HG03571 (cell line): ENCODE results near the gene RBM20.
"Not testable (repeated sequence)": the region's sequence is repeated elsewhere in the genome, so short reads cannot be mapped to it uniquely, and the experiment has no call there.

ENCODE experiments used
- ATAC-seq: cut with Tn5 transposase; IDR thresholded peaks from one replicate; pipeline ENCODE4 v1.9.1; 2021; ENCODE audit not compliant: unreplicated experiment

The RBM20 gene

DNA sequence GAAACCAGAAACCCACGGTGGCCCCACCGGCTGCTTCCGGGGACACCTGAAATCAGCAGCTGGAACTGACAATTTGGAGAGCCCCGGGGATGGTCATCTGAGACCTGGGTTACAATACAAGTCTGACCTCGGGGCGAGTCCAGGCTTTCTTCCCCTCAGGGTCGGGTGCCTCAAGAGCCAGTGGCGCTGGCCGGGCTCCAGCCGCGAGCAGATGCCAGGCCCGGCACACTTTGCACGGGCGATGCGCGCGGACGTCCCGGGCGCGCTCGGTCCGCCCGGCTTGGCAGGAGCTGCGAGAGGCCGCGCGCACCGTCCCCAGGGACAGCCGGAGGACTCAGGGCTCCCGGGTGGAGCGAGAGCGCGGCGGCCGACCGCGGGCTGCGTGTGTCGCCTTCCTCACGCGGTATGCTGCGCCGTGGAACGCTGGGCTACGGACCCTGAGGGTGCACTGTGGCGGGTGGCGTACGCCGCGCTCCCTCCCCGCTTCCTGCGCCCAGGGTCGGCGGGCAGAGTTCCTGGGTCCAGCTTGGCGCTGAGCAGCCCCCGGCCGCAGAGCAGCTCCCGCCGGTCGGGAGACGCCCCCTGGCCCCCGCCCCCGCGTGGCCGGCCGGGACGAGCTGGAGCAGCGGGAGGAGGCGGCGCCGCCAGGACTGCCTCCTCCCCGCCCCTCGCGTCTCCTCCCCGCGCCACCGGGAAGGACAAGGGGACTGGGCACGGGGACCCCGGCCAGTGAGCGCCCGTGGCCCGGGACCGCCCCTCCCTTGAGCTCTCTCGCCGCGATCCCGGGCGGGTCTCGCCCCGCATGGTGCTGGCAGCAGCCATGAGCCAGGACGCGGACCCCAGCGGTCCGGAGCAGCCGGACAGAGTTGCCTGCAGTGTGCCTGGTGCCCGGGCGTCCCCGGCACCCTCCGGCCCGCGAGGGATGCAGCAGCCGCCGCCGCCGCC, at the start of gene RBM20:
RBM20 (plus strand) TSS at position 684 of the 945 bp plus-strand sequence; CDS start at position 803, 119 bp downstream.
- no peak for ATAC-seq

DNA sequence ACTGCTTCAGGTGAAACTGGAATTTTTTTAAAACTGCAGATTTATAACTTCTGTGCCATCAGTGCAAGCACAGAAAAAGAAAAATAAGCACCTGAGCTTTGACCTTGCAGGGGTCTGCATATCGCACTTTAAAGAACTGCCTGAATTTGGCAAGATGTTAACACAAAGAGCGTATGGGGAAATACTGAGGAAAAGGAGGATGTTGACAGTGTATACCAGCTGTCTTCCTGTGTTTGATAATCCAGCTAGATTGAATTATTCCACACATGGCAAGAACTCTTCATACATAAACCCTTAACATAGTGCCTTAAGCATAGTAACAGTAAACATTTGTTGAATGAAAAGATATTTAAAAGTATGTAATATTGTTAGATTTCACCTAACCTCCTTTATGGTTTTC, 46.7 kb upstream of the RBM20 start:
- no peak for ATAC-seq

DNA sequence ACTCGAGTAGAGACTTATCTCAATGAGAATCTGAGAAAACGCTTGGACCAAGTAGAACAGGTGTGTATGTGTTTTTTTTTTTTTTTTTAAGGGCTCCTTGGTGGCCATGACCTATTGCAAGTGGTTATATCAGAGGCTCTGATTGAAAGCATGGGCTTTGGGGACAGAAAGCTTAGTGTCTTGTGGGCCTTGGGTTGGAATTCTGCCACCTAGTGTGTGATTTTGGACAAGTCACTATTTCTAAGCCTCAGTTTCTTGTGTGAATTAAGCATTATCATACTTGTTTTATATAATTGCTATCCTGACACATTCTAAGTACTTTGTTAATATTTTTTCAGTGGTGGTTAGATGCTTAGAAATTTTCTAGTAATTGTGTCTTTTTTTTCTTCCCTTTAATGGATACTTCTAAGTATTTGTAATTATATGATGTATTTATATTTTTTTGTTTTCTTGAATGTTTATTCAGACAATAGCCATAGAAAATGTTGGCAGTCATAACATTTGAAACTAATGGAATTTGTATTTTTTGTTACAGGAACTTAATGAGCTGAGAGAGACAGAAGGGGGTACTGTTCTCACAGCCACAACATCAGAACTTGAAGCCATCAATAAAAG, 43.5 kb upstream of the RBM20 start:
- peak; percentile 51 for ATAC-seq

DNA sequence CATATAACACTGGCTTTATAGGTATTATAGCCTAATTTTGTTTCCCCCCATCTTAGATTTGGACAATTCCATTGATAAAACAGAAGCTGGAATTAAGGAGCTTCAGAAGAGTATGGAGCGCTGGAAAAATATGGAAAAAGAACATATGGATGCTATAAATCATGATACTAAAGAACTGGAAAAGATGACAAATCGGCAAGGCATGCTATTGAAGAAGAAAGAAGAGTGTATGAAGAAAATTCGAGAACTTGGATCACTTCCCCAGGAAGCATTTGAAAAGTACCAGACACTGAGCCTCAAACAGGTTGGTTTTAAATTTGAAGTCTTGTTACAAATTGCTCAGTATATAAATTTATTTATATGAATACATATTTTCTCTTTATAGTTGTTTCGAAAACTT, 42.6 kb upstream of the RBM20 start:
- no peak for ATAC-seq

DNA sequence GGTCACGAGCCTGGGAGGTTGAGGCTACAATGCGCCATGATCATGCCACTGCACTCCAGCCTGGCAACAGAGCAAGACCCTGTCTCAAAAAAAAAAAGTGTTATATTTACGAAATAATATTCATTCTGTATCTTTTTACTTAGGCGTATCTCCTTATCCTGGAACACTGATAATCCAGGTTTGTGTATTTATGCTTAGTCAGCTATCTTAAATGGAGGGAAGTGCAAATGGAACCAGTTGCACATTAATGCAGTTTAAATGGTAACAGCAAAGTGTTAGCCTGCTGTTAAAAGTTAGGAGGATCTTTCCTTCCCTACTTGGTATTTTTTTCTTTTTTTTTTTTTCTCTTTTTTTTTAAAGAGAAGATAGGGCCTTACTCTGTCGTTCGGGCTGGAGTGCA, 36.0 kb upstream of the RBM20 start:
- no peak for ATAC-seq

DNA sequence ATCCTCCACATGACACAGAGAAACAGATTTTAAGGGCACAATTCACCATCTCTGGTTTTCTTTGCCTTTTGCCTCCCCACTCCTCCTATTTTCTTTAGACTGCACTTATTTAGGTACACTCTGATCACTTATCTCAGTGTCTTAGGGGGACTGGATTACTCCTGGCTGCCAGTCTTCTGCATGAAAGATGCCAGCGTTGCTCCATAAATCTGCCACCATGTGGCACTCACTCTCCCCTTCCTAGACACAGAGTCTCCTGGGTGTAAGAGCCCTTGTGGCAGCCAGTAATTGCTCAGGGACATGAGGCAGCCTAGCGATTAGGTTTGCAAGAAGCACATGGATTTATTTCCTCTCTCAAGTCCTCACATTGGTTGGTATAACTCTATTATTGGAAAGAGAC, 34.5 kb upstream of the RBM20 start:
- ATAC-seq: no peak

DNA sequence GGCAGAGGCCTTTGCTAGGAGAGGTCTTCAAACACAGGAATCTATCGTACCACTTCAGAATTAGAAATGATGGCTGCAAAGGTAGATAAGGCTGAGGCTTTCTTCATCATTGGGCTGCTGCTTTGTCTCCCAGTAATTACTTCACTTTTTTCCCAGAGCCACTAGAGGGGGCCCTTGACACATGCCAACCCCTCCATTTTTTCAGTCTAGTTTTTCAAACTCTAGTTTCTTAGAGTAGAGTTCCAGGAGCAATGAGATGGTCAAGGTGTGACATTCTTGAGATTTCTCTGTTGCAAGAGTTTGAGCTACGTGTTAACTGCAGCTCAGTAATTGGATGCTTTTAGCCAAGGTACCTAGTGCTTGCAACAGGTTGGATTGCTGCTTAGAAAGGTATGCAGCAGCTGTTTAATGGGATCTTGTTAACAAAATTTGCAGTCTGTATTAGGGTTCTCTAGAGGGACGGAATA, 33.8 kb upstream of the RBM20 start:
- no peak for ATAC-seq

DNA sequence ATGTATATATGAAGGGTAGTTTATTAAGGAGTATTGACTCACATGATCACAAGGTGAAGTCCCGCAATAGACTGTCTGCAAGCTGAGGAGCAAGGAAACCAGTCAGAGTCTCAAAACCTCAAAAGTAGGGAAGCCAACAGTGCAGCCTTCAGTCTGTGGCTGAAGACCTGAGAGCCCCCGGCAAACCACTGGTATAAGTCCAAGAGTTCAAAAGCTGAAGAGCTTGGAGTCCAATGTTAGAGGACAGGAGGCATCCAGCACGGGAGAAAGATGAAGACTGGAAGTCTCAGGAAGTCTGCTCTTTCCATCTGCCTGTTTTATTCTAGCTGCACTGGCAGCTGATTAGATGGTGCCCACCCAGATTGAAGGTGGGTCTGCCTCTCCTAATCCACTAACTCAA, 33.4 kb upstream of the RBM20 start:
- not testable (repeated sequence) for ATAC-seq

DNA sequence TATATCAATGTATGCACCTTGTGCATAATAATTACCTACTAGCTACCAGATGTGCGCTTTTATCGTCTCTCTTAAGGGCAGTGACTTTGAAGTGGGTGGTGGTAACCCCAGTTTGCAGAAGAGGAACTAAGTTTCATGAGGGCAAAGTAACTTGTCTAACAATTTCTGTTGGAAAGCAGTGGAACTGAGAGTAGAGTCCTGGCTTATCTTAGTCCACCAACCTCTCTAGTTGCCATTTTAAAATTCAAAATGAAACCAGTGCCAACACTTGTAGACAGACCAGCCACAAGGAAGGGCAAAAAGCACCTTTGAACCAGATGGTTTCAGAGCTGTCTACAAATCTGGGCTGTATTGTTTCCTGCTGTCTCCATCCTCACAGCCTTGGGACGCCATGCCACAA, 32.0 kb upstream of the RBM20 start:
- ATAC-seq: no peak

DNA sequence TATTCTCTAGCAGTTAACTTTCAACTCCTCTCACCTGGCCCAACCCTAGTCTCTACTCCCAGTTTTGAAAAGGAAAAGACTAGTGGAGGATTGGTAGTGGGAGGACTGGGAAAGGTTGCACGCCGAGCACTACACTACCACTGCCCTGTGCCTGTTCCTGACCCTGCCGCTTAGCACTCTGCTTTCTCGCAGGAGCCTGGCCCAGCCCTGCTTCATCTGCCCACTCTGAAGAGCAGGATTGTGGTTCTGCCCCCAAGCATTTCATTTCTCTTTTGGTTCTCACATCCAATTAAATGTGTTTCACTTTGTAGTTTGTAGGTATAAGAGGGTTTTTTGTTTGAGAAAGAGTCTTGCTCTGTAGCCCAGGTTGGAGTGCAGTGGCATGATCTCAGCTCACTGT, 31.5 kb upstream of the RBM20 start:
- ATAC-seq: no peak

DNA sequence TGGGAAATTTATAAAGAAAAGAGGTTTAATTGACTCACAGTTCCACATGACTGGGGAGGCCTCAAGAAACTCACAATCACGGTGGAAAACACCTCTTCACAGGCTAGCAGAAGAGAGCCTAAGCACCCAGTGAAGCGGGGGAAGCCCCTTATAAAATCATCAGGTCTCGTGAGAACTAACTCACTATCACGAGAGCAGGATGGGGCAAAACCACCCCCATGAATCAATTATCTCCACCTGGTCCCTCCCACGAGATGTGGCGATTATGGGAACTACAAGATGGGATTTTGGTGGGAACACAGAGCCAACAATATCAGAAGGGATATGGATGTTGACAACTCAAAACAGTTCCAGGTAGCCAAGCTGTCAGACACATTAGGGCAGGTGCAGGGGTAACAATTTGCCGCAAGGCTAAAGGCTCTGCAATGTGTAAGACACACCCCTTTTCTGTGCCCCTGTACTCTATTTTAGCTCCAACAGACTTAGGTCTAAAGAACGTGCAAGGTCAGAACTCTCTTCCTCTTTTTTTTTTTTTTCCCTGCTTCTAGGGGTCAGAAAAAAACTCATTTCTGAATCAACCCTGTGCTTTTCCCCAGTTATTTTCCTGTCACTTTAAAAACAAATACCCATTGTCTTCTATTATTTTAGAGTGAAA, 30.7 kb upstream of the RBM20 start:
- no peak for ATAC-seq

DNA sequence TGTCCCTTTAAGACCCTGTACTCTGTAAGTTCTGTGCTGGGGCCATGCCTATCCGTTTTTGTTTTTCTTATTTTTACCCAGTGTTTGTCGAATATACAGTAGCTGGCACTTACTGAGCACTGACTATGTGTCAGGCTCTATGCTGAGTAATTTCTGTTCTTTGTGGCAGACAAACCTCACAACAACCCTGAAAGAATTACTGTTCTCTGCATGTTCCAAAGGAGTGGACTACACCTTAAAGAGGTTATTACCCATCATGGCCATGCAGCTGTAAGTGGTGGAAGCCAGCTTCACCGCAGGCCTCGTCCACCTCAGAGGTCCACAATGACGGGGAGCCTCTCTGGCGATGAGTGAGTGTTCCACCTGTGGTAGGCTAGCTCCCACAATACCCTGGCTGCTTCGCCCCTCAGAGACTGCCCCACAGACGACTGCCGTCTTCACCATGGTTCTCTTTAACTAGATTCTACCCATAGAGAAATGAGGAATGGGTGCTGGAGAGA, 30.1 kb upstream of the RBM20 start:
- no peak for ATAC-seq

DNA sequence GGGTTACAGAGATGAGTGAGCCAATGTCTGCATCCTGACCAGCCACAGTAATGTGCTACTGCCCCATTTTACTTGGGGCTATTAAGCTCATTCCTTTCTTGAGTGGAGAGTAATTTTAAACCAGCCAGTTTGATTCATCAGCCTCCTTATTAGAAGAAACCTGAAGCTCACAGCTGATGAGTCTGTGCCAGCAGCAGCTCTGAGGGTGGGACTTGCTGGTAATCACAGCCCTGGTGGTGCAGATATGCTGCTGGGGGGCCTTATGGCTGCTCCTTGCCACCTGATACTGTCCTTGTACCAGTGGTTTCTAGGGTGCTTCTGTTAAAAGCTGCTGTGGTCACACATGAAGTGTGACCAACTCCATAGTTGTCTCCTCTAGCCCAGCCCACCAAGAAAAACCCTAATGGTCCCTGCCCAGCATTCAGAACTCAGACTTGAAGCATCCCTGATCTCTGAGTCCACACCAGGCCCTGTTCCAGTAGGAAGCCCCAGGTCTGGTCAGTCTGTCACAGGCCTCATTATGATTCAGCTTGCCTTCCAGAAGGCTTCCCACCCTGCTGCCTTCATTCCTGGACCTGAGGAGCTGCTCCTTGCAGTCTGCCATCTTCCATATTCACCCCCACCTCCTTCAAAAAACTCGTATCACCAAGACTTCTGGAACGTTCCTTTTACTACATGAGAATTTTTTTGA, 28.9 kb upstream of the RBM20 start:
- ATAC-seq: no peak

DNA sequence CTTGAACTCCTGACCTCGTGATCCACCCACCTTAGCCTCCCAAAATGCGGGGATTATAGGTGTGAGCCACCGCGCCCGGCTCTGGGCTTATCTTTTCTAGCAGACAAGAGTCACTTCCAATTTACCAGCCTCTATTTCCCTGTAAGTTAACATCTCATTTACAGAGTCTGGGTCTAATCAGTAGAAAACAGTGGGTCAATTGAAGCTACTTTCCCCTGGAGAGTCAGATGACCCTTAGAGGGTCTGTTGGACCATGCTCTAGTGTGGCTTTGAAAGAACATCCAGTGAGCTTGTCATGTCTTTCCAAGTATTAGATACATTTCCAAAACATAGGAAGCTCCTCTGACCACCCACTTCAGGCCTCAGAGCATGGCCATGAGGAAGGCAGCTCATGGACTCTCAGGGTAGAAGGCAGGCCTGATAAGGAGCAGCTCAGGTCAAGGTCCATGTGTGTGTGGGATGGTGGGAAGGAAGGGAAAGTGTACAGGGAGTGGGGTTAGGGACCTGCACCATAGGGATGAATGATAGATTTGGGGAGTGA, 27.6 kb upstream of the RBM20 start:
- no peak for ATAC-seq

DNA sequence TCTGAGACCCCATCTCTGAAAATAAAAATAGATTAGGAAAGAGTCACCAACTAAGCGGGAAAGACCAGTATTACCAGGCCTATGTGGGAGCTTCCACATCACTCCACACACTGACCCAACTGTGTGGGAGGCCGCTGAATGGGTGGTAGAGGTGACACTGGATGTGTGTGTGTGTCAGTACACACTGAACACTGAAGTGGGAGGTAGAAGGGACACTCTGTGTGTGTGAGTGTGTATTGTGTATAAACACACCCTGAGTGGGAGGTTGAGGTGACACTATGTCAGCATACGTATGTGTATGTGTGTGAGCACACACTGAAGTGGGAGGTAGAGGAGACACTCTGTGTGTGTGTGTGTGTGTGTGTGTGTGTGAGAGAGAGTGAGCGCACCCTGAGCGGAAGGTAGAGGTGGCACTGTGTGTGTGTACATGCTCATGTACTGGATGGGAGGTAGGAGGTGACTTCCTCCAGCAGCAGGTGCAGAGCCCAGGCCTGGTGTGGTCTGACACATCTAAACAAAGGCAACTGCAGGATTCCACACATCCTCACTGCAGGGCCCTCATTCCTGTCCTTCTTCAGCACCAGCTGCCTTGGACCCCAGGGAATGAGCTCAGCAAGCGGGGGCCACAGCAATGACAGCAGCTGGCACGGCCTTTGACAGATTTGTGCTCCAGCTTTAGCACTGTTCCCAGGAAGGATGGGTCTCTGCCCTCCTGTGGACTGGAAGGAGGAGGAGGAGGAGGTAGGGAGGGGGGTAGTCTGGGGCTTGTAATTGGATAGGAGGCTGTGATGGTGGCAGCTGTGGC, 26.5 kb upstream of the RBM20 start:
- ATAC-seq: no peak

DNA sequence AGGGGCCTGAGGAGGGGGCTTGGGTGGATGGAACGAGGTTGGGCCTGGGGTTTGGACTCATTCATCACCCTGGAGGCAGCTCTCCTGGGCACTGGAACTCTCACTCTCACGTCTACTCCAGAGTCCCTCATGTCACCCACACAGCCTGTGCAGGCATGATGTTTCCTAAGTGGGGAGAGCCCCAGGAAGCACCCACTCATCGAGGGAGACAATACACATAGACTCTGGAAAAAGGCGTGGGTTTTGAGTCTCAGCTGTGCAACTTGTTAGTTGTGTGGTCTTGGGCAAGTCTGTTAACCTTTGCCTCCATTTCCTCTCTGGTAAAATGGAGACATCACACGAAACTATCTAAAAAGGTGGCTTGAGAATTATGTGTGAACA, 25.9 kb upstream of the RBM20 start:
- no peak for ATAC-seq

DNA sequence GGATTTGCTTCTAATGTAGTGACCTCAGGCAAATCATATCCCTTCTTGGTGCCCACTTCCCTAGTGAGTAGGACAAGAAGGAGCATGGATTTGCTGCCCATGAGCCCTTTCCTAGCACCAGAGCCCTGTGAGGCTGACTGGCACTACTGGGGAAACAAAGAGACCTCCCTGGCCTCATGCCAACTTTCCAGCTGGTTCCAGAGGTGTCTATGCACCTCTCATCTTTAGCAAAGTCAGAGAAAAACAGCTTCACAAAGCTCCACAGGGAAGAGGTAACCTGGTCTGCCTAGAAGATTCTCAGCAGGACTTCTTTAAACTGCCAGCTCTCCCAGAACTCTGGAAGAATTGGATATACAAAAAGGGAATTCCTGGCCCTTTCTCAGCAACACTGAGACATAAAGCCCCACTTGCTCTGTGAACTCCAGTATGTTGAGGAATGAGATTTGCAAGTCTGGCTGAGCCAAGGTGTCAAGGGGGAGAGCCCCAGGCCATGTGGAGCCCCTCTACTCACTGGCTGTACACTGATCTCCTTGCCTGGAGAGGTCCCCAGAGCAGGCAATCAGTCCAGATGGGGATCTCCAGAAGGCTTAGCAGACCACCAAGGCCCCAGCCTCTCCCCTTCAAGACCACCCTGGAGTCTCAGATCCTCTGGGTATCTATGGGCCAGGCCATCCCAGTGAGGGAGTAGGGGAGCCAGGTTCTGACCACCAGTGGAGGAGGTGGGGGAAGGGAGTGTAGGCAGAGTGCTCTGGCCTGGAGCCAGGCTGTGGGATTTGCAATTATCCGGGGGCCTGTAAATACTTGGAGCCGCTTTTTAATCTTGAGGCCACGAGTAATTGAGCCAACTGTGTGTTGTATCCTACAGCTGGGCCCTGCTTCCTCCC, 24.4 kb upstream of the RBM20 start:
- no peak for ATAC-seq

DNA sequence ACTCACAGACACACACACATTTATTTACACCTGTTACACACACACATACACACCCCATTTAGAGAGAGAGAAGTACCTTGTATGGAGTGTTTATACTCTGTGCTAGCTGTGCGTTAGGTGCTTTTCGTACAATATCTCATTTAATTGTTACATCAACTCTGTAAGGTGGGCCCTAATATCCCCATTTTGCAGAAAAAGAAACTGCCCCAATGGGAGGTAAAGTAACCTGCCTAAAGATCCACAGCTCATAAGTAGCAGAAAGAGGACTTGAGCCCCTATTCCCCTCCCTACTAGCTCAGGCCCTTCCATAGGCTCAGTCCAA, 23.8 kb upstream of the RBM20 start:
- no peak for ATAC-seq

DNA sequence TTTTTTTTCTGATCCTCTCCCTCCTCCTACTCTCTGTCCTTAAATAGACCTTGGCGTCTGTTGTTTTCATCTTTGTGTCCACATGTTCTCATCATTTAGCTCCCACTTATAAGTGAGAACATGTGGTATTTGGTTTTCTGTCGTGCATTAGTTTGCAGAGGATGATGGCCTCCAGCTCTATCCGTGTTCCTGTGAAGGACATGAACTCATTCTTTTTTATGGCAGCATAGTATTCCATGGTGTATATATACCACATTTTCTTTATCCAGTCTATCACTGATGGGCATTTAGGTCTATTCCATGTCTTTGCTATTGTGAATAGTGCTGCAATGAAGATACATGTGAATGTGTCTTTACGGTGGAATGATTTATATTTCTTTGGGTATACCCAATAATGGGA, 20.8 kb upstream of the RBM20 start:
- ATAC-seq: not testable (repeated sequence)
